Psoas muscle (tissue), 8 donors: ENCODE data around the gene CREB1. TPM values are rescaled to one million over a fixed set of nuclear protein-coding genes. Genes with fewer than 3 reads are reported as not detected.

ENCODE experiments used
- ATAC-seq, 4 donors: fragments of 200-7000 bp; cut with Tn5 transposase; one replicate each; pipeline ENCODE4 v1.9.1; 2020; ENCODE audit warnings: moderate library complexity in 3 of 4, mild to moderate bottlenecking in 2 of 4
- DNase-seq, 2 donors: peaks; one replicate each; pipeline ENCODE4 v3.0.0-alpha.2; 2020
- H3K27ac ChIP-seq: fragments of 200-600 bp; one replicate; pipeline ENCODE4 v1.8.0; 2022
- H3K27me3 ChIP-seq, 3 donors: fragments of 200-600 bp in 1 of 3; one replicate each; pipeline versions ENCODE4 v1.6.1 to v1.8.0; 2013 to 2022; ENCODE audit warnings: low read length in 2 of 3, mild to moderate bottlenecking in 2 of 3, moderate library complexity in 1 of 3; ENCODE audit not compliant: insufficient read depth in 3 of 3
- H3K36me3 ChIP-seq, 2 donors: fragments of 200-600 bp in 1 of 2; one replicate each; pipeline versions ENCODE4 v1.6.1 to v1.8.0; 2013 to 2022; ENCODE audit warnings: low read depth in 1 of 2, mild to moderate bottlenecking in 1 of 2, moderate library complexity in 1 of 2; ENCODE audit not compliant: insufficient read depth in 1 of 2
- H3K4me1 ChIP-seq: fragments of 200-600 bp; one replicate; pipeline ENCODE4 v1.8.0; 2022
- H3K4me3 ChIP-seq: fragments of 200-600 bp; one replicate; pipeline ENCODE4 v1.8.0; 2022; ENCODE audit warnings: mild to moderate bottlenecking
- H3K9me3 ChIP-seq: fragments of 200-600 bp; one replicate; pipeline ENCODE4 v1.8.0; 2022
- CTCF ChIP-seq: fragments of 200-600 bp; IDR thresholded peaks from one replicate; pipeline ENCODE4 v1.8.0; 2022; ENCODE audit warnings: antibody characterized with exemption
- WGBS, 3 donors: extraction: QIAGEN DNeasy Blood & Tissue Kit; methylation state at CpG; one replicate each; pipeline versions ENCODE4 v1.1.6 to v1.1.7; 2013; 5-methylcytosine and 5-hydroxymethylcytosine counted together
- intact Hi-C, 2 donors: fragments of 100-400 bp; cut with DNase I; formaldehyde crosslinking; loops; one replicate each; pipeline versions ENCODE4 v1.11.0 to v1.14.2; 2022
- polyA plus RNA-seq, 3 donors: library from polyadenylated mRNA; stranded (reverse); fragments of 200-250 nt; gene quantifications; one replicate each; pipeline ENCODE4 v1.2.3, GENCODE V29; 2013
- total RNA-seq, 4 donors: library from RNA; stranded (reverse); fragmentation: NEBNext Ultra II Directional in 2 of 4; extraction: Animal tissue kit (Norgen Biotek cat#: 25700) in 2 of 4; gene quantifications; one replicate each; pipeline versions ENCODE4 v1.2.1 to v1.2.4, GENCODE V29; 2021 to 2023
- donor health status: healthy with polysubstance abuse.
- donor health status: DM: no; HTN: no; CAD: no; lungs with moderate emphysema.
- donor health status: Bipolar disorder and iron deficiency.
- donor health status: healthy.
- donor health status: DM: yes; HTN: yes; CAD: no.
- donor health status: DM: no; HTN: no; CAD: no.
- donor health status: DM: no; HTN: no; CAD: no.
- donor health status: DM: yes; HTN: yes; CAD: no.

The CREB1 gene
- total and polyA plus RNA-seq, 7 donors = 3.5 to 27.9 (median 18.4) TPM

GRCh38 chr2:207505171-207505570, 24.6 kb upstream of the CREB1 start:
- H3K36me3 ChIP-seq = no peaks in the 10 kb centered on the region
- DNase-seq (no peak), ATAC-seq (no peak)
- no peaks in the 10 kb centered on the region for H3K27me3 ChIP-seq
- H3K27ac ChIP-seq = no peak overlapping the region
- 45 to 58% (median 52%) methylated on average over 3 of the region's 3 CpGs for WGBS, 3 donors
- H3K4me1 ChIP-seq = no peaks in the 10 kb centered on the region
- no peak overlapping the region for H3K4me3 ChIP-seq
- H3K9me3 ChIP-seq = no peaks in the 10 kb centered on the region
- intact Hi-C loops = no loop called here
- no peak for TF ChIP-seq CTCF

- DNase-seq (no peak), ATAC-seq (peak in 1 of 4 donors; percentile 33)
- no peaks in the 10 kb centered on the region for H3K36me3 ChIP-seq
- WGBS, 3 donors = 35 to 45% (median 42%) methylated on average over 1 of the region's 1 CpG
- no peaks in the 10 kb centered on the region for H3K4me1 ChIP-seq
- intact Hi-C loops = no loop called here
- no peaks in the 10 kb centered on the region for H3K27me3 ChIP-seq
- H3K27ac ChIP-seq = peak overlapping the region; percentile 10
- H3K4me3 ChIP-seq = no peak overlapping the region
- no peaks in the 10 kb centered on the region for H3K9me3 ChIP-seq
- TF ChIP-seq CTCF = no peak
Observed at GRCh38 chr2:207505728-207506127, 24.0 kb upstream of the CREB1 start.

GRCh38 chr2:207506426-207506825, 23.3 kb upstream of the CREB1 start:
- Histone ChIP-seq H3K36me3 (no peaks in the 10 kb centered on the region), H3K4me1 (no peaks in the 10 kb centered on the region), H3K27me3 (no peaks in the 10 kb centered on the region), H3K4me3 (no peak overlapping the region), H3K27ac (no peak overlapping the region), H3K9me3 (no peaks in the 10 kb centered on the region)
- TF ChIP-seq CTCF = no peak
- WGBS, 3 donors = 91 to 100% (median 93%) methylated on average over 1 of the region's 1 CpG
- DNase-seq = no peak
- intact Hi-C loops = no loop called here
- no peak for ATAC-seq

GRCh38 chr2:207510148-207510547, 19.6 kb upstream of the CREB1 start:
- TF ChIP-seq CTCF = no peak
- WGBS, 3 donors = 82 to 88% (median 83%) methylated on average over 1 of the region's 1 CpG
- H3K4me3 ChIP-seq = no peak overlapping the region
- H3K27me3 ChIP-seq = no peaks in the 10 kb centered on the region
- intact Hi-C loops = no loop called here
- DNase-seq (no peak), ATAC-seq (no peak)
- no peak overlapping the region for H3K27ac ChIP-seq
- H3K4me1 ChIP-seq = no peaks in the 10 kb centered on the region
- no peaks in the 10 kb centered on the region for H3K36me3 ChIP-seq
- no peaks in the 10 kb centered on the region for H3K9me3 ChIP-seq

GRCh38 chr2:207511851-207512250, 17.9 kb upstream of the CREB1 start:
- intact Hi-C loops = no loop called here

More at GRCh38 chr2:207511851-207512250, 17.9 kb upstream of the CREB1 start:
- DNase-seq = no peak
- Histone ChIP-seq H3K27me3 (no peaks in the 10 kb centered on the region), H3K4me3 (no peak overlapping the region), H3K27ac (no peak overlapping the region), H3K9me3 (no peaks in the 10 kb centered on the region), H3K4me1 (no peaks in the 10 kb centered on the region), H3K36me3 (no peaks in the 10 kb centered on the region)
- WGBS, 3 donors = 67 to 76% (median 76%) methylated on average over 2 of the region's 2 CpGs
- ATAC-seq = no peak
- no peak for TF ChIP-seq CTCF
